ENCODE measurements around the gene HMBS. TPM values are rescaled to one million over a fixed set of nuclear protein-coding genes. Genes with fewer than 3 reads are reported as not detected.

Gene HMBS
- total RNA-seq, 4 donors from 2014 or later: 6.7 to 18.3 (median 10.6) TPM

Other genes with a start within 250 kb of the HMBS start
- gene CXCR5, start 201.0 kb upstream of the HMBS start, total RNA-seq: not detected
- 10 to 100 TPM; 15.7 to 36.0 (median 28.5) TPM for gene BCL9L, start 159.0 kb upstream of the HMBS start, total RNA-seq
- not detected for gene UPK2, start 128.6 kb upstream of the HMBS start, total RNA-seq
- gene FOXR1, start 113.1 kb upstream of the HMBS start, total RNA-seq: not detected
- 100 to 1,000 TPM in 1 of 4 donors, 10 to 100 TPM in 3; 77.3 to 158 (median 88.0) TPM for gene CENATAC, start 86.7 kb upstream of the HMBS start, total RNA-seq
- 1,000 to 10,000 TPM; 1,034 to 1,871 (median 1,524) TPM for gene RPS25, start 66.5 kb upstream of the HMBS start, total RNA-seq
- 10 to 100 TPM; 64.7 to 92.0 (median 81.8) TPM for gene TRAPPC4, start 66.1 kb upstream of the HMBS start, total RNA-seq
- gene SLC37A4, start 54.0 kb upstream of the HMBS start, total RNA-seq: 10 to 100 TPM; 24.6 to 32.2 (median 29.2) TPM
- gene HYOU1, start 27.7 kb upstream of the HMBS start, total RNA-seq: 100 to 1,000 TPM in 1 of 4 donors, 10 to 100 TPM in 3; 78.1 to 102 (median 91.3) TPM
- 10 to 100 TPM; 25.8 to 54.9 (median 37.1) TPM for gene VPS11, start 17.1 kb upstream of the HMBS start, total RNA-seq
- gene DPAGT1, start 17.0 kb downstream of the HMBS start, total RNA-seq: 10 to 100 TPM; 20.7 to 33.9 (median 23.5) TPM
- 10 to 100 TPM; 11.4 to 13.8 (median 12.3) TPM for gene C2CD2L, start 22.5 kb downstream of the HMBS start, total RNA-seq
- 10 to 100 TPM; 21.9 to 36.1 (median 27.0) TPM for gene HINFP, start 36.7 kb downstream of the HMBS start, total RNA-seq
- gene ABCG4, start 64.2 kb downstream of the HMBS start, total RNA-seq: under 1 TPM in 2 of 4 donors, not detected in 2; under 0.01 to 0.30 TPM
- gene NLRX1, start 83.8 kb downstream of the HMBS start, total RNA-seq: 10 to 100 TPM; 16.0 to 27.7 (median 20.5) TPM
- gene NHERF4, start 100.6 kb downstream of the HMBS start, total RNA-seq: under 1 TPM in 1 of 4 donors, not detected in 3; 0.30 TPM
- gene CBL, start 121.5 kb downstream of the HMBS start, total RNA-seq: 10 to 100 TPM; 14.2 to 19.2 (median 16.0) TPM
- 1,000 to 10,000 TPM in 1 of 4 donors, 100 to 1,000 TPM in 3; 612 to 1,198 (median 830) TPM for gene MCAM, start 232.2 kb downstream of the HMBS start, total RNA-seq
- gene RNF26, start 249.6 kb downstream of the HMBS start, total RNA-seq: 10 to 100 TPM; 13.8 to 19.2 (median 15.9) TPM

Measured in tibial nerve (tissue), 4 donors.